ENCODE measurements around the gene SLCO3A1.
"Not testable (repeated sequence)": the region's sequence is repeated elsewhere in the genome, so short reads cannot be mapped to it uniquely, and the experiment has no call there.

The SLCO3A1 gene

GRCh38 chr15:92162657-92163056 lies 309.1 kb downstream of the SLCO3A1 start:
- DNase-seq (ENCODE audit: low read depth) = no peak

- no peak for DNase-seq (ENCODE audit: low read depth)
Observed at GRCh38 chr15:92163641-92164040, 310.1 kb downstream of the SLCO3A1 start.

GRCh38 chr15:92164327-92165000 lies 311.0 kb downstream of the SLCO3A1 start:
- DNase-seq (ENCODE audit: low read depth) = no peak

GRCh38 chr15:92165001-92165346 lies 311.5 kb downstream of the SLCO3A1 start:
- no peak for DNase-seq (ENCODE audit: low read depth)

GRCh38 chr15:92166029-92166428 lies 312.5 kb downstream of the SLCO3A1 start:
- DNase-seq (ENCODE audit: low read depth) = no peak

- DNase-seq (ENCODE audit: low read depth) = no peak
Observed at GRCh38 chr15:92166751-92167405, 313.4 kb downstream of the SLCO3A1 start.

- DNase-seq (ENCODE audit: low read depth) = no peak
Observed at GRCh38 chr15:92167451-92167850, 313.9 kb downstream of the SLCO3A1 start.

- DNase-seq (ENCODE audit: low read depth) = no peak
Observed at GRCh38 chr15:92168066-92168683, 314.7 kb downstream of the SLCO3A1 start.

- DNase-seq (ENCODE audit: low read depth) = no peak
Observed at GRCh38 chr15:92170897-92171296, 317.4 kb downstream of the SLCO3A1 start.

- DNase-seq (ENCODE audit: low read depth) = no peak
Observed at GRCh38 chr15:92178911-92179310, 325.4 kb downstream of the SLCO3A1 start.

GRCh38 chr15:92184142-92184541 lies 330.6 kb downstream of the SLCO3A1 start:
- DNase-seq (ENCODE audit: low read depth) = no peak

- DNase-seq (ENCODE audit: low read depth) = no peak
Observed at GRCh38 chr15:92184679-92185230, 331.2 kb downstream of the SLCO3A1 start.

- no peak for DNase-seq (ENCODE audit: low read depth)
Observed at GRCh38 chr15:92187975-92188374, 334.5 kb downstream of the SLCO3A1 start.

- no peak for DNase-seq (ENCODE audit: low read depth)
Observed at GRCh38 chr15:92189166-92189565, 335.7 kb downstream of the SLCO3A1 start.

GRCh38 chr15:92195241-92195640 lies 341.7 kb downstream of the SLCO3A1 start:
- no peak for DNase-seq (ENCODE audit: low read depth)

- no peak for DNase-seq (ENCODE audit: low read depth)
Observed at GRCh38 chr15:92196342-92196741, 342.8 kb downstream of the SLCO3A1 start.

- no peak for DNase-seq (ENCODE audit: low read depth)
Observed at GRCh38 chr15:92197746-92198145, 344.2 kb downstream of the SLCO3A1 start.

GRCh38 chr15:92200891-92201290 lies 347.4 kb downstream of the SLCO3A1 start:
- DNase-seq (ENCODE audit: low read depth) = no peak

GRCh38 chr15:92205255-92205739 lies 351.8 kb downstream of the SLCO3A1 start:
- no peak for DNase-seq (ENCODE audit: low read depth)

- not testable (repeated sequence) for DNase-seq (ENCODE audit: low read depth)
Observed at GRCh38 chr15:92207601-92208000, 354.1 kb downstream of the SLCO3A1 start.
